Gastrocnemius medialis (tissue), 4 donors: Measurements from ENCODE around the gene RAB5IF. TPM values are rescaled to one million over a fixed set of nuclear protein-coding genes. Genes with fewer than 3 reads are reported as not detected.

Experiments used
- ATAC-seq, 2 donors: fragments of 150-250 bp; one replicate each; pipeline ENCODE4 v1.9.1; 2016
- DNase-seq, 2 donors: peaks; one replicate each; pipeline ENCODE4 v3.0.0-alpha.2; 2019
- H3K27ac ChIP-seq, 4 donors: fragments of 200-600 bp; sonication (generic); 1 replicate in 1 of 4; 2 replicates in 3 of 4; pipeline ENCODE4 v1.5.1; 2016 to 2018; ENCODE audit warnings: mild to moderate bottlenecking in 2 of 4, moderate library complexity in 1 of 4
- H3K27me3 ChIP-seq, 3 donors: fragments of 200-600 bp; sonication (generic) in 2 of 3; 1 replicate in 1 of 3; 2 replicates in 2 of 3; pipeline versions ENCODE4 v1.5.1 to v1.6.0; 2016 to 2019; ENCODE audit warnings: mild to moderate bottlenecking in 1 of 3, moderate library complexity in 1 of 3
- H3K36me3 ChIP-seq, 2 donors: fragments of 200-600 bp; sonication (generic) in 1 of 2; one replicate each; pipeline ENCODE4 v1.5.1; 2017 to 2018
- H3K4me1 ChIP-seq, 2 donors: fragments of 200-600 bp; sonication (generic) in 1 of 2; one replicate each; pipeline ENCODE4 v1.5.1; 2016 to 2017; ENCODE audit warnings: mild to moderate bottlenecking in 2 of 2
- H3K4me3 ChIP-seq, 4 donors: fragments of 200-600 bp; sonication (generic) in 3 of 4; 1 replicate in 1 of 4; 2 replicates in 3 of 4; pipeline ENCODE4 v1.5.1; 2016 to 2019; ENCODE audit warnings: mild to moderate bottlenecking in 2 of 4
- H3K9me3 ChIP-seq, 3 donors: fragments of 200-600 bp; sonication (generic) in 2 of 3; 1 replicate in 1 of 3; 2 replicates in 2 of 3; pipeline ENCODE4 v1.5.1; 2016 to 2019
- CTCF ChIP-seq, 5 experiments: fragments of 450-650 bp in 3 of 5; fragments of 200-600 bp in 2 of 5; sonication (generic) in 2 of 5; IDR thresholded peaks in 4 of 5; conservative IDR thresholded peaks in 1 of 5; 1 replicate in 4 of 5; 2 replicates in 1 of 5; pipeline ENCODE4 v1.5.1; 2016 to 2019; ENCODE audit warnings: antibody characterized with exemption in 5 of 5, mild to moderate bottlenecking in 3 of 5, moderate library complexity in 3 of 5
- POLR2A ChIP-seq, 2 donors: fragments of 450-650 bp; IDR thresholded peaks; one replicate each; pipeline ENCODE4 v1.6.1; 2017; ENCODE audit warnings: antibody characterized with exemption in 2 of 2, mild to moderate bottlenecking in 2 of 2, moderate library complexity in 2 of 2
- in situ Hi-C, 4 donors: fragments of 200-750 bp; cut with MboI; loops; one replicate each; pipeline versions ENCODE4 v1.15.0 to v1.8.0; 2017; ENCODE audit warnings: low sequenced_read_pairs in 4 of 4
- intact Hi-C: fragments of 100-400 bp; cut with DNase I; formaldehyde crosslinking; loops from one replicate; pipeline ENCODE4 v1.15.1; 2023; ENCODE audit warnings: low total_unique reads
- total RNA-seq, 4 donors: library from RNA; depleted of rRNA; stranded (reverse); fragments of >200 nt; gene quantifications; one replicate each; pipeline versions ENCODE4 v1.1.0 to v1.2.3, GENCODE V29; 2016

Gene RAB5IF
- total RNA-seq, 4 donors from 2014 or later = 215 to 768 (median 545) TPM

GRCh38 chr20:36573103-36573797 is 32.3 kb upstream of the RAB5IF start, which contains the start of gene TGIF2:
TSS of gene TGIF2 (plus strand) at chr20:36573597. CDS start at chr20:36578775, 5,178 bp downstream.
- in situ Hi-C loops = no loop called here
- peak within 1 kb of the TSS; percentile 68 to 89 (median 72) for H3K4me3 ChIP-seq

GRCh38 chr20:36573798-36574365 is 31.7 kb upstream of the RAB5IF start:
- peaks cover 10 to 19% (median 16%) of the 10 kb centered on the region in 3 donors for H3K27me3 ChIP-seq
- no peaks in the 10 kb centered on the region for H3K9me3 ChIP-seq
- H3K4me3 ChIP-seq = peak overlapping the region; percentile 68 to 89 (median 72)
- DNase-seq (no peak), ATAC-seq (peak in 1 of 2 donors; percentile 17)
- H3K4me1 ChIP-seq = peaks cover 7 to 18% of the 10 kb centered on the region in 2 donors
- in situ Hi-C loops = no loop called here
- H3K36me3 ChIP-seq = no peaks in the 10 kb centered on the region
- intact Hi-C loops = loop anchor here (2.0 kb wide), 1 partner anchor 31 kb away; the partner anchor contains the start of gene RAB5IF
- peak overlapping the region; percentile 69 to 83 (median 75) for H3K27ac ChIP-seq
- no peak for TF ChIP-seq CTCF (IDR thresholded peaks at IDR 0.05 in 4 of 5, conservative IDR thresholded peaks at IDR 0.05 in 1 of 5)
- no peak for TF ChIP-seq POLR2A (IDR thresholded peaks at IDR 0.05)

More at GRCh38 chr20:36573103-36573797, 32.3 kb upstream of the RAB5IF start, which contains the start of gene TGIF2:
- DNase-seq = peak; percentile 47 to 50
- Histone ChIP-seq H3K36me3 (no peaks in the 10 kb centered on the region), H3K27me3 (peaks cover 10 to 19% (median 16%) of the 10 kb centered on the region in 3 donors), H3K27ac (peak within 1 kb of the TSS; percentile 69 to 83 (median 75)), H3K9me3 (no peaks in the 10 kb centered on the region), H3K4me1 (peaks cover 7 to 18% of the 10 kb centered on the region in 2 donors)
- TF ChIP-seq CTCF (IDR thresholded peaks at IDR 0.05 in 4 of 5, conservative IDR thresholded peaks at IDR 0.05 in 1 of 5) (no peak), POLR2A (IDR thresholded peaks at IDR 0.05) (peak; percentile 32 to 59)
- ATAC-seq = peak; percentile 61 to 67
- intact Hi-C loops = no loop called here

GRCh38 chr20:36574366-36575135 is 31.0 kb upstream of the RAB5IF start:
- H3K4me3 ChIP-seq = peak overlapping the region; percentile 68 to 89 (median 72)
- intact Hi-C loops = loop anchor here (2.0 kb wide), 1 partner anchor 30 kb away; the partner anchor contains the start of gene RAB5IF
- ATAC-seq (peak in 1 of 2 donors; percentile 23), DNase-seq (no peak)
- H3K27me3 ChIP-seq = peaks cover 10 to 19% (median 16%) of the 10 kb centered on the region in 3 donors
- no peaks in the 10 kb centered on the region for H3K9me3 ChIP-seq
- no peaks in the 10 kb centered on the region for H3K36me3 ChIP-seq
- H3K27ac ChIP-seq = peak overlapping the region in 3 of 4 donors; percentile 71 to 83 (median 79)
- TF ChIP-seq CTCF (IDR thresholded peaks at IDR 0.05 in 4 of 5, conservative IDR thresholded peaks at IDR 0.05 in 1 of 5) (no peak), POLR2A (IDR thresholded peaks at IDR 0.05) (no peak)
- in situ Hi-C loops = loop anchor here in 1 of 4 donors (25.0 kb wide), 1 partner anchor 362 kb away; no protein-coding TSS in a partner anchor
- H3K4me1 ChIP-seq = peaks cover 7 to 18% of the 10 kb centered on the region in 2 donors

- Histone ChIP-seq H3K27ac (no peak overlapping the region), H3K9me3 (no peaks in the 10 kb centered on the region), H3K36me3 (no peaks in the 10 kb centered on the region), H3K27me3 (peaks cover 10 to 19% (median 16%) of the 10 kb centered on the region in 3 donors), H3K4me3 (no peak overlapping the region), H3K4me1 (peaks cover 7 to 18% of the 10 kb centered on the region in 2 donors)
- intact Hi-C loops = no loop called here
- in situ Hi-C loops = loop anchor here in 1 of 4 donors (25.0 kb wide), 1 partner anchor 364 kb away; no protein-coding TSS in a partner anchor
- TF ChIP-seq POLR2A (IDR thresholded peaks at IDR 0.05) (no peak), CTCF (IDR thresholded peaks at IDR 0.05 in 4 of 5, conservative IDR thresholded peaks at IDR 0.05 in 1 of 5) (no peak)
- DNase-seq = no peak
- ATAC-seq = no peak
These were observed 29.5 kb upstream of the RAB5IF start for GRCh38 chr20:36576081-36576445.
